Activated T-cell treated with anti-CD3 and anti-CD28 coated beads for 48 hours (primary cell): Measurements from ENCODE around the gene FOXP4.
A peak's percentile ranks its signal among the peaks of the same experiment; 100 is the strongest.
"Not testable (repeated sequence)": the region's sequence is repeated elsewhere in the genome, so short reads cannot be mapped to it uniquely, and the experiment has no call there.

Experiments used
- DNase-seq: peaks from one replicate; pipeline ENCODE4 v3.0.0-alpha.2; 2020; ENCODE audit warnings: low read depth

FOXP4 gene

DNA sequence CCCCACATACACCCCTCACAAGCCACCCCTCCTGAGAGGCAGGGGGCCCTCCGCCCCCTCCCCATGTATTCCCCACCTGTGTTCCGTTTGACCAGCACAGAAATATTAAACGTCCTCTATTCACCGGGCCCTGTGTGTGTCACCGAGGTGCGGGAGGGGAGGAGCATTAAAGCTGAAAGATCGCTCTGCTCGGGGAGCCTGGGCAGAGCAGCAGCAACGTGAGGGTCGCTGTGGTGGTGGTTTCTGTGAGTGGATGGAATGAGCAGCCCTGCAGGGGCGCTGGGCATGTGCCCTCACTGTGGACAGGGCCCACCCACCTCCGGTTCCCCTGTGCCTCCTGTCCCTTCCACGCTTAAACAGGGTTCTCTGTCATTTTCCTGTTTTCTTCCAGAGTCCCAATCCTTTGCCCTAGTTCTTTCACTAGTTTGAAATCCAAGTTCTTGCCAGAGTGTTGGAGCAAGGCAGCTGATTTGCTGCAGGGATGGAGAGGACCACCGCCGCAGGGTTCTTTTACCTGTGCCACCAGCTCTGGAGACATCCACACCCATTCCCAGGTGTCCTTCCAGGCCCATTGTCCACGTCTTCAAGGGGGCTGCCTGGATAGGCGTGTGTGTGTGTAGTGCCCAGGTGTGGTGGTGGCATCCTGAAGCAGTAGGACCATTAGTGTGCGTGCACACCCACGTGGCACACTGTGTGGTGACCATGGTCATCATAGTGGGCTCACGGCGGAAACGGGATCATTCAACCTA lies 54.5 kb downstream of the FOXP4 start:
- no peak for DNase-seq

DNA sequence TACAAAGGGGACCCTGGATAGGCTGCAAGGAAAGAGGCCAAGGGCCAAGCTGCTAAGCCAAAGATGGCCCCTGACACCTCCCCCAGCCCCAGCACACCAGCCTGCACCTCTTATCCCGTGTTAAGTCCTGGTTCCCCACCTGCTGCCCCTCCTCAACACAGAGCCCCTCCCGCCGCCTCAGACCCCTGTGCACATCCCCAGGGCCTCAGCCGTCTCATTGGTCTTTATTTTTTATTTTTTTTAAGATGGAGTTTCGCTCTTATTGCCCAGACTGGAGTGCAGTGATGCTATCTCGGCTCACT lies 55.0 kb downstream of the FOXP4 start:
- no peak for DNase-seq

DNA sequence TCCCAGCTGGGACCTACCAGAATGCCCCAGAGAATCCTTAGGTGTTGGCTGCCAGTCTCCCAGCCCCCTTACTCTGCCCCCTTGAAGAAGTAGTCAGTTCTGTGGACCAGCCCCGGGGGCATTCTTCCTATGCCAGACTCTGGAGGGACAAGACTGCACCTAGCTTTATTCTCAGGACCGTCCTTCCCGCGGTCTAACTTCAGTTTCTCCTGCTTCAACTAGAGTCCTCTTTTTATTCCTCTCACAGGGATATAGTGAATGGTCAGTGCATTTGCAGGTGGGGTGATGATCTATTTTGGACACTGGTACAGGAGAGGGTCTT lies 56.2 kb downstream of the FOXP4 start:
- DNase-seq, result no peak

GRCh38 chr6:41602864-41603608 lies 56.9 kb downstream of the FOXP4 start:
- peak; percentile 66 for DNase-seq

- no peak for DNase-seq
Measured at GRCh38 chr6:41604006-41604405, 57.8 kb downstream of the FOXP4 start.

- no peak for DNase-seq
Measured at GRCh38 chr6:41605649-41606048, 59.5 kb downstream of the FOXP4 start.

DNA sequence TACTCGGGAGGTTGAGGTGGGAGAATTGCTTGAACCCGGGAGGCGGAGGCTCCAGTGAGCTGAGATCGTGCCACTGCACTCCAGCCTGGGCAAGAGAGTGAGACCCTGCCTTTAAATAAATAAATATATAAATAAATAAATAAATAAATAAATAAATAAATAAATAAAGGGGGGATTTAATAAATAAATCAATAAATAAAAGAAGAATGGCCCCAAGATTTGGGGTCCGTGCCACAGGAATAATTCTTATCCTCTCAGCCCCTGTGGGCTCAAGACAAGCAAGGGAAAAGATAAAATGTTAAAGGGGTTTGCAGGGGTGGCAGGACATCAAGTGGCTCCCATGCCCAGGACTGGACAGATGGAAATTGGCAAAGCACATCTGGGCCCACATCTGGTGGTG lies 60.9 kb downstream of the FOXP4 start:
- no peak for DNase-seq

GRCh38 chr6:41607736-41608135 lies 61.6 kb downstream of the FOXP4 start:
- no peak for DNase-seq

- no peak for DNase-seq
Measured at GRCh38 chr6:41608443-41609151, 62.4 kb downstream of the FOXP4 start.

DNA sequence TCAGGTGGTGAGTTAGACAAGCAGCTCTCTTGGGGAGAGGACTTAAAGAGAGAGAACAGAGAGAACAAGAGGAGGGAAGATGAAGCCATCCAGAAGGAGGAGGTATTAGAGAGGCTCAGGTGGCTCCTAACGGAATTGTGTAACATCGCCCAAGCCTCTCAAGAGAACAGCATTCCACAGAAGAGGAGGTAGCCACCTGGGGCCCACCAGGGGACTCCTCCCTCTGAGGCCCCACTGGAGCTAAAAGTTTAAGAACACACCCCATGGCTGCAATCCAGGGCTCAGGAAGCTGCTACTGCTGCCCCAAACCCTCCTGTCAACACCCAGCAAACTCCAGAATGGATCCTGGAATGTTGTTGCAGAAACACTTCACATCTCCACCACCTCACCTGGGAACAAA lies 68.5 kb downstream of the FOXP4 start:
- no peak for DNase-seq

DNA sequence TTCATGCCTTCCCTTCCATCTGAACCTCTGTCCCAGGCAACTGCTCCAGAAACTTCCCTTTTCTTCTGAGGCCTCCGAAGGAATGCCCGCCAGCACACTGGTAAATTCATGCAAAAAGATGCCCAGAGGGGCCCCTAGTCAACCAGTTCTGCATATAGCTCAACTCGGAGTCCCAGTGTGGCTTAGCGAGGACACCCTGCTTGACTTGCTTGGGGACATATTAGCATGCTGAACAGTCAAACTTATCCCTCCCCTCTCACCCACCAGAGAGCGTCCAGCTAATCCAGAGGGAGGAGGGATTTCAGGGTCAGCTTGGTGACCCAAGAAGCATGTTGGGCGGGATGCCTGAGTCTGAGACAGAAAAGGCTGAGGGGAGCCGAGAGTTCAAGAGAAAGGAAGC lies 69.1 kb downstream of the FOXP4 start:
- no peak for DNase-seq

DNA sequence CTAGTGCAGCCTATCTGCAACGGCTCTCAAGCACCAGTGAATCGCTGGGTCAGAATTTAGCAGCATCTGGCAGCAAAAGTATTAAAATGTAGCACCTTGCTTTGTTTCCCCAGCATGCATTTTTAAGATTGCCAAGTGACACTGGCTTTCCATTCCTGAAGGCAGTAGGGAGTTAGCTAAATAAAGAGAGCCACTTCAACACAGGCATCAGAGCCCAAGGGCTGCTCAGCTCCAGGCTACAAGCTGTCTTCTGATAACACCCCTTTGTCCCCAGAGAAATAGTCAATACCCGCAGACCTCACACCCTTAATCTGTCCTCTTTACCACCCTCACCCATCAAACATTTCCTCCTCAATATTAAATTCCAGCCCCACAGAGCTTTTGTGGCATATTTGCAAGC lies 72.4 kb downstream of the FOXP4 start:
- no peak for DNase-seq

DNA sequence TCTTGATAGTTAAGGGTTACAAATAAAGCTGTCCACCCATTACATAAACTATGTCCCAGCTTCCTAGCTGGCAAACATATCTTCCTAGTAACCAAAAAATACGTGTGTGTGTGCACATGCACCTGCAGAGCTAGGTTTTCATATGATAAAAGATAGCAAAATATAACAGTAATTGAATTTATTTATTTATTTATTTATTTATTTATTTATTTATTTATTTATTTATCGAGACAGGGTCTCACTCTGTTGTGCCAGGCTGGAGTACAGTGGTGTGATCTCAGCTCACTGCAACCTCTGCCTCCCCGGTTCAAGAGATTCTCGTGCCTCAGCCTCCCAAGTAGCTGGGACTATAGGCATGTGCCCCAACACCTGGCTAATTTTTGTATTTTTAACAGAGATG lies 73.0 kb downstream of the FOXP4 start:
- DNase-seq, result not testable (repeated sequence)

- no peak for DNase-seq
Measured at GRCh38 chr6:41621367-41621766, 75.2 kb downstream of the FOXP4 start.

DNA sequence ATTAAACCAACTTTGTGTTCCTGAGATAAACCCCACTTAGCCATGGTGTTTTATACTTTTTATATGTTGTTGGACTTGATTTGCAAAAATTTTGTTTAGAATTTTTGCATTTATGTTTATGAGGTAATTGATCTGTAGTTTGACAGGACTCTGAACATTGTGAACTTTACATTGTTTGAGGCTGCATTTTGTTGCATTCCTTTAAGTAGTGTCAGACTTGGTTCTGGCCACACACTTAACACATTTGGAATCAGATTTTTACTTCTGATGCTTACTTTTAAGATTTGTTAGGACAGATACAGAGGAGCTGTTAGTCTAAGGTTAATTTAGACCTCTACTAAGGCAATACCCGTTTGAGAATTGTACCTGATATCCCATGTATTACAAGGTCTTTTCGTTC lies 75.6 kb downstream of the FOXP4 start:
- DNase-seq, result no peak

GRCh38 chr6:41622206-41622988 lies 76.2 kb downstream of the FOXP4 start:
- no peak for DNase-seq

- no peak for DNase-seq
Measured at GRCh38 chr6:41623330-41623729, 77.1 kb downstream of the FOXP4 start.

- no peak for DNase-seq
Measured at GRCh38 chr6:41624621-41625380, 78.6 kb downstream of the FOXP4 start.

GRCh38 chr6:41625442-41625841 lies 79.3 kb downstream of the FOXP4 start:
- DNase-seq, result no peak

GRCh38 chr6:41626022-41626421 lies 79.8 kb downstream of the FOXP4 start:
- DNase-seq, result no peak

DNA sequence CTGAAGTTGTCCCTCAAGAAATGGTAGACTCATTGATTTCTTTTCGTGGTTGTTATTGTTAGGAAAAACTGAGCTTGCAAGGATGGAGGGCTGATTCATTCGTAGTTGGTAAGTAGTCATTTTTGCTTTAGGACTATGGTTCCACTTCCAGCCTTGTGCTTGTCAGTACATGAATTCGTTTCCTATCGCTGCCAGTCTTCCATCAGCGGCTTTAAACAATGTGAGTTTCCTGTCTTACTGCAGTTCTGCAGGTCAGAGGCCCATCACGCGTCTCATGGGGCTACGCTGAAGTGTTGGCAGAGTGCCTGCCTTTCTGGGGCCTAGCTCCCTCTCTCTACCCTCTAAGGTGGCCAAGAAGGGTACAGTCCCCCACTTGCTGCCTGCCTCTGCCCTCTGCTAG lies 80.7 kb downstream of the FOXP4 start:
- no peak for DNase-seq

GRCh38 chr6:41629128-41629527 lies 82.9 kb downstream of the FOXP4 start:
- no peak for DNase-seq
